Rectal smooth muscle tissue (tissue), 1 donor: ENCODE results near the gene TAS2R16.
"Not testable (repeated sequence)": the region's sequence is repeated elsewhere in the genome, so short reads cannot be mapped to it uniquely, and the experiment has no call there.

Experiments
- H3K27ac ChIP-seq: one replicate; pipeline ENCODE4 v1.7.0; 2013; ENCODE audit warnings: low read depth, low read length, inconsistent platforms
- H3K27me3 ChIP-seq: one replicate; pipeline ENCODE4 v1.7.0; 2013; ENCODE audit warnings: low read length; ENCODE audit not compliant: control insufficient read depth, insufficient read depth
- H3K36me3 ChIP-seq: one replicate; pipeline ENCODE4 v1.7.0; 2013; ENCODE audit warnings: low read length; ENCODE audit not compliant: control insufficient read depth, insufficient read depth
- H3K4me1 ChIP-seq: one replicate; pipeline ENCODE4 v1.7.0; 2013; ENCODE audit warnings: low read length; ENCODE audit not compliant: control insufficient read depth, insufficient read depth
- H3K4me3 ChIP-seq: one replicate; pipeline ENCODE4 v1.7.0; 2013; ENCODE audit warnings: low read length
- H3K9ac ChIP-seq: one replicate; pipeline ENCODE4 v1.7.0; 2013; ENCODE audit warnings: low read length

The TAS2R16 gene

GRCh38 chr7:122970740-122971725 is 24.5 kb downstream of the TAS2R16 start:
- Histone ChIP-seq H3K4me3 (no peak overlapping the region), H3K27me3 (no peaks in the 10 kb centered on the region), H3K36me3 (no peaks in the 10 kb centered on the region), H3K4me1 (no peaks in the 10 kb centered on the region), H3K9ac (no peak overlapping the region), H3K27ac (no peak overlapping the region)

- H3K9ac ChIP-seq = no peak overlapping the region
- H3K4me1 ChIP-seq = no peaks in the 10 kb centered on the region
- H3K4me3 ChIP-seq = no peak overlapping the region
- H3K27ac ChIP-seq = no peak overlapping the region
- no peaks in the 10 kb centered on the region for H3K27me3 ChIP-seq
- H3K36me3 ChIP-seq = no peaks in the 10 kb centered on the region
Observed at GRCh38 chr7:122968389-122968788, 27.1 kb downstream of the TAS2R16 start.

DNA sequence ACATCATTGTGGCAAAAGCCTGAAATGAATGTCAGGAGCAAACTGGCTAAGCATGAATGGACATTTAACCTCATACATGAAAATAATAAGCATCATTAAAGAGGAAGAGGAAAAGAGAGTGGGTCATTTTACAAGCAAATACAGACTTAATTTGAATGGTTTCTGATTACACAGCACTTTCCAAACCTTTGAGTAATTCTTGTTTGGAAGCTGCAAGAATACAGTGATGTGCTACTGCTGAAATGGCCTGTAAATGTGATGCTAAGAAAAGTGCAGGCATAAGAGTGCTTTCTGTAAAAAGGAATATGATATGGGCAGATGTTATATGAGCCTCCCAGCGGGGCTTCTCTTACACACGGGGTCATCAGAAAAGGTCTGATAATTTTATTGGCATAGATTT is 30.2 kb downstream of the TAS2R16 start:
- Histone ChIP-seq H3K9ac (no peak overlapping the region), H3K27me3 (no peaks in the 10 kb centered on the region), H3K36me3 (no peaks in the 10 kb centered on the region), H3K4me3 (no peak overlapping the region), H3K27ac (no peak overlapping the region), H3K4me1 (no peaks in the 10 kb centered on the region)

DNA sequence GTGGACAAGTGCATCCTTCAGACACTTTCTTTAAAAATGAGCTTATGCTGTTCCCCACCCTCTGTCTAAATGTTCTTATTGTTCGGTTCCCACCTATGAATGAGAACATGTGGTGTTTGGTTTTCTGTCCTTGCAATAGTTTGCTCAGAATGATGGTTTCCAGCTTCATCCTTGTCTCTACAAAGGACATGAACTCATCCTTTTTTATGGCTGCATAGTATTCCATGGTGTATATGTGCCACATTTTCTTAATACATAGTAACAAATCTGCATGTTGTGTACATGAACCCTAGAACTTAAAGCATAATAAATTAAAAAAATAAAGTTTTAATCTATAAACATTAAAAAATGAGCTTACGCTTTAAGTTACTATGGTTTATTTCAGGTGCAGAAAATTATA is 41.8 kb downstream of the TAS2R16 start:
- H3K36me3 ChIP-seq, H3K27me3 ChIP-seq, H3K27ac ChIP-seq, H3K4me3 ChIP-seq, H3K9ac ChIP-seq, H3K4me1 ChIP-seq: not testable (repeated sequence)

DNA sequence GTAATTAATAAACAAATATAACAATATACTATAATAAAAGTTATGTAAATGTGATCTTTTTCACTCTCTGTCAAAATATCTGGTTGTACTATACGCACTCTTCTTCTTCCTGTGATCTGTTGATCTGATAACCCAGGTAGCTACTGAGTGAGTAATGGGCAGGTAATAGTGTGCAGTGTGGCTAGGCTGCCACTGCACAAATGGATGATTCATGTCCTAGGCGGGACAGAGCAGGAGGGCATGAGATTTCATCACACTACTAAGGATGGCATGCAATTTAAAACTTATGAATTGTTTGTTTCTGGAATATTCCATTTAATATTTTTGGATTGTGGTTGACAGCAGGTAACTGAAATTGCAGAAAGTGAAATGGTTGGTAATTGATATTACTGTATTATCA is 44.5 kb downstream of the TAS2R16 start:
- no peak overlapping the region for H3K4me3 ChIP-seq
- H3K27me3 ChIP-seq = no peaks in the 10 kb centered on the region
- no peaks in the 10 kb centered on the region for H3K4me1 ChIP-seq
- H3K27ac ChIP-seq = no peak overlapping the region
- H3K9ac ChIP-seq = no peak overlapping the region
- H3K36me3 ChIP-seq = no peaks in the 10 kb centered on the region

GRCh38 chr7:122949186-122949585 is 46.3 kb downstream of the TAS2R16 start:
- Histone ChIP-seq H3K27me3 (no peaks in the 10 kb centered on the region), H3K4me3 (no peak overlapping the region), H3K27ac (no peak overlapping the region), H3K4me1 (no peaks in the 10 kb centered on the region), H3K9ac (no peak overlapping the region), H3K36me3 (no peaks in the 10 kb centered on the region)
